Gastroesophageal sphincter (tissue), 4 donors: ENCODE results near the gene ZMYND10. TPM values are rescaled to one million over a fixed set of nuclear protein-coding genes. Genes with fewer than 3 reads are reported as not detected.
A peak's percentile ranks its signal among the peaks of the same experiment; 100 is the strongest.

Source experiments
- ATAC-seq: fragments of 150-250 bp; one replicate; pipeline ENCODE4 v1.9.1; 2016; ENCODE audit warnings: mild to moderate bottlenecking, moderate library complexity
- H3K27ac ChIP-seq, 4 donors: fragments of 200-600 bp; sonication (generic) in 3 of 4; 1 replicate in 3 of 4; 2 replicates in 1 of 4; pipeline ENCODE4 v1.5.1; 2016 to 2019
- H3K27me3 ChIP-seq: fragments of 200-600 bp; sonication (generic); one replicate; pipeline ENCODE4 v1.5.1; 2019
- H3K36me3 ChIP-seq, 2 donors: fragments of 200-600 bp; sonication (generic); one replicate each; pipeline ENCODE4 v1.5.1; 2019; ENCODE audit warnings: control low read depth in 1 of 2
- H3K4me1 ChIP-seq, 3 donors: fragments of 200-600 bp; sonication (generic); 1 replicate in 2 of 3; 2 replicates in 1 of 3; pipeline ENCODE4 v1.5.1; 2016 to 2019; ENCODE audit warnings: control low read depth in 2 of 3
- H3K4me3 ChIP-seq, 2 donors: fragments of 200-600 bp; sonication (generic); one replicate each; pipeline ENCODE4 v1.5.1; 2019; ENCODE audit warnings: mild to moderate bottlenecking in 1 of 2, moderate library complexity in 1 of 2
- H3K9me3 ChIP-seq, 3 donors: fragments of 200-600 bp; sonication (generic); one replicate each; pipeline ENCODE4 v1.5.1; 2017 to 2019; ENCODE audit warnings: control low read depth in 2 of 3
- CTCF ChIP-seq, 4 experiments: fragments of 200-600 bp in 2 of 4; fragments of 450-650 bp in 2 of 4; sonication (generic) in 1 of 4; IDR thresholded peaks; one replicate each; pipeline ENCODE4 v1.5.1; 2017 to 2019; ENCODE audit warnings: antibody characterized with exemption in 4 of 4, mild to moderate bottlenecking in 2 of 4, moderate library complexity in 2 of 4
- EP300 ChIP-seq: sonication (generic); formaldehyde crosslinking; IDR thresholded peaks from one replicate; pipeline ENCODE4 v1.6.1; 2017; ENCODE audit warnings: antibody characterized with exemption, mild to moderate bottlenecking
- POLR2A ChIP-seq, 2 donors: fragments of 450-650 bp; IDR thresholded peaks; one replicate each; pipeline ENCODE4 v1.6.1; 2017; ENCODE audit warnings: antibody characterized with exemption in 2 of 2, mild to moderate bottlenecking in 2 of 2, moderate library complexity in 1 of 2
- POLR2AphosphoS5 ChIP-seq: sonication (generic); formaldehyde crosslinking; IDR thresholded peaks from one replicate; pipeline ENCODE4 v1.6.1; 2017; ENCODE audit warnings: antibody characterized with exemption
- WGBS, 2 donors: methylation state at CpG; one replicate each; pipeline ENCODE4 v1.1.5; 2018; ENCODE audit warnings: low coverage in 1 of 2; 5-methylcytosine and 5-hydroxymethylcytosine counted together
- total RNA-seq, 4 donors: library from RNA; depleted of rRNA; stranded (reverse); fragments of >200 nt; gene quantifications; one replicate each; pipeline ENCODE4 v1.1.0, GENCODE V29; 2016

The ZMYND10 gene
- total RNA-seq, 4 donors from 2014 or later: 0.54 TPM; not detected in 3

GRCh38 chr3:50354850-50355249 lies 9.3 kb upstream of the ZMYND10 start:
- no peaks in the 10 kb centered on the region for H3K27me3 ChIP-seq
- H3K27ac ChIP-seq: no peak overlapping the region
- no peak for ATAC-seq
- H3K4me3 ChIP-seq: no peak overlapping the region
- 60 to 63% methylated on average over 1 to 2 of the region's 7 CpGs for WGBS, 2 donors
- H3K36me3 ChIP-seq: peaks cover 0 to 50% of the 10 kb centered on the region in 2 donors
- H3K4me1 ChIP-seq: peaks cover 4 to 85% (median 43%) of the 10 kb centered on the region in 3 donors
- no peaks in the 10 kb centered on the region for H3K9me3 ChIP-seq
- no peak for TF ChIP-seq POLR2A (IDR thresholded peaks at IDR 0.05)
- no peak for TF ChIP-seq CTCF (IDR thresholded peaks at IDR 0.05)
- no peak for TF ChIP-seq EP300
- TF ChIP-seq POLR2AphosphoS5: no peak

DNA sequence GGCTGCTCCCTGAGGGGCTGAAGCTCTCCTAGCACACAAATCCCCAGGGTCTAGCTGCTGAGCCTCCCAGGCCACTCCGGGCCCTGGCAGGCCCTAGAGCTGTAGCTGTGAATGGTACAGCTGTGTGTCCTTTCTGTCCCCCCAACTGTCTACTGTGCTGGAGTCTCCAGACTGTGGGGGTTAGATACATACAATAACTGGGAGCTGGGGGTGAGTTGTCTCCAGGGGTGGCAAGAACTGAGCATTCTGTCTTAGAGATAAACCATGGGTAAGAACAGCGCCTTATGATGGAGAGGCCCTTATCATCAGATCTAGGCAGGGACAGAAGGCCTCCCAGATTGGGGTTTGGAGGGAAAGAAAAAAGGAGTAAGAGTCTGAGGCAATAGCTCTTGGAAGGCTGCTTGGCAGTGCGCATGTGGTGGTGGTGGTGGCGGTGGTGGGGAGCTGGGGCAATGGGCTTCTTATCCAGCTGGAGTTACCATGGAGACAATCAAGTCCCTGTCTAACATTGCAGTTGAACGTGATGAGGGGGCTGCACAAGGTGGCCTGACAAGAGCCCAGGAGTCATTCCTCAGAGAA lies 8.7 kb upstream of the ZMYND10 start:
- Histone ChIP-seq H3K27me3 (no peaks in the 10 kb centered on the region), H3K27ac (no peak overlapping the region), H3K36me3 (peaks cover 0 to 51% of the 10 kb centered on the region in 2 donors), H3K4me1 (peaks cover 4 to 88% (median 48%) of the 10 kb centered on the region in 3 donors), H3K9me3 (no peaks in the 10 kb centered on the region), H3K4me3 (no peak overlapping the region)
- WGBS, 2 donors: 72 to 79% methylated on average over 5 of the region's 5 CpGs
- ATAC-seq: no peak
- TF ChIP-seq POLR2A (IDR thresholded peaks at IDR 0.05): no peak
- no peak for TF ChIP-seq EP300
- TF ChIP-seq CTCF (IDR thresholded peaks at IDR 0.05): no peak
- no peak for TF ChIP-seq POLR2AphosphoS5

GRCh38 chr3:50353245-50354004 lies 7.9 kb upstream of the ZMYND10 start:
- Histone ChIP-seq H3K36me3 (peaks cover 0 to 59% of the 10 kb centered on the region in 2 donors), H3K4me1 (peaks cover 4 to 91% (median 50%) of the 10 kb centered on the region in 3 donors), H3K27ac (no peak overlapping the region), H3K9me3 (no peaks in the 10 kb centered on the region), H3K27me3 (no peaks in the 10 kb centered on the region), H3K4me3 (no peak overlapping the region)
- TF ChIP-seq EP300: no peak
- no peak for TF ChIP-seq CTCF (IDR thresholded peaks at IDR 0.05)
- no peak for TF ChIP-seq POLR2A (IDR thresholded peaks at IDR 0.05)
- TF ChIP-seq POLR2AphosphoS5: peak; percentile 4
- WGBS, 2 donors: 29% methylated on average over 1 of the region's 12 CpGs; no CpG with 5 or more reads in 1 of the 2 donors
- ATAC-seq: no peak

- TF ChIP-seq EP300 (no peak), POLR2A (IDR thresholded peaks at IDR 0.05) (no peak), CTCF (IDR thresholded peaks at IDR 0.05) (no peak), POLR2AphosphoS5 (no peak)
- Histone ChIP-seq H3K4me3 (no peak overlapping the region), H3K27me3 (no peaks in the 10 kb centered on the region), H3K9me3 (no peaks in the 10 kb centered on the region), H3K27ac (peak overlapping the region in 1 of 4 donors; percentile 94), H3K36me3 (peaks cover 0 to 64% of the 10 kb centered on the region in 2 donors), H3K4me1 (peaks cover 1 to 88% (median 44%) of the 10 kb centered on the region in 3 donors)
- no peak for ATAC-seq
- 21% methylated on average over 2 of the region's 2 CpGs; no CpG with 5 or more reads in 1 of the 2 donors for WGBS, 2 donors
Observed at GRCh38 chr3:50352781-50353180, 7.2 kb upstream of the ZMYND10 start.
